Upper lobe of right lung (tissue), 1 donor: Measurements from ENCODE around the gene NFKBIE. TPM values are rescaled to one million over a fixed set of nuclear protein-coding genes. Genes with fewer than 3 reads are reported as not detected.

ENCODE experiments used
- ATAC-seq: fragments of 200-7000 bp; cut with Tn5 transposase; one replicate; pipeline ENCODE4 v1.9.1; 2020; ENCODE audit warnings: mild to moderate bottlenecking, moderate library complexity
- DNase-seq: peaks from one replicate; pipeline ENCODE4 v3.0.0-alpha.2; 2020
- H3K27ac ChIP-seq: fragments of 200-600 bp; one replicate; pipeline ENCODE4 v1.8.0; 2022
- H3K27me3 ChIP-seq: fragments of 200-600 bp; one replicate; pipeline ENCODE4 v1.8.0; 2022; ENCODE audit warnings: mild to moderate bottlenecking
- H3K36me3 ChIP-seq: fragments of 200-600 bp; one replicate; pipeline ENCODE4 v1.8.0; 2022
- H3K4me1 ChIP-seq: fragments of 200-600 bp; one replicate; pipeline ENCODE4 v1.8.0; 2022
- H3K4me3 ChIP-seq: fragments of 200-600 bp; one replicate; pipeline ENCODE4 v1.8.0; 2022; ENCODE audit warnings: mild to moderate bottlenecking
- H3K9me3 ChIP-seq: fragments of 200-600 bp; one replicate; pipeline ENCODE4 v1.8.0; 2022
- intact Hi-C: fragments of 100-400 bp; cut with DNase I; formaldehyde crosslinking; loops from one replicate; pipeline ENCODE4 v1.11.0; 2022
- total RNA-seq: library from RNA; stranded (reverse); fragmentation: NEBNext Ultra II Directional; extraction: Animal tissue kit (Norgen Biotek cat#: 25700); gene quantifications from one replicate; pipeline ENCODE4 v1.2.1, GENCODE V29; 2021
- TF ChIP-seq, protein P1 (sequence below): fragments of 200-600 bp; IDR thresholded peaks from one replicate; pipeline ENCODE4 v1.8.0; 2022; ENCODE audit warnings: antibody characterized with exemption
- donor health status: DM: no; HTN: yes; CAD: no; lungs with severe emphysema.

Gene NFKBIE
- total RNA-seq, 1 donor from 2014 or later: 7.1 TPM

DNA sequence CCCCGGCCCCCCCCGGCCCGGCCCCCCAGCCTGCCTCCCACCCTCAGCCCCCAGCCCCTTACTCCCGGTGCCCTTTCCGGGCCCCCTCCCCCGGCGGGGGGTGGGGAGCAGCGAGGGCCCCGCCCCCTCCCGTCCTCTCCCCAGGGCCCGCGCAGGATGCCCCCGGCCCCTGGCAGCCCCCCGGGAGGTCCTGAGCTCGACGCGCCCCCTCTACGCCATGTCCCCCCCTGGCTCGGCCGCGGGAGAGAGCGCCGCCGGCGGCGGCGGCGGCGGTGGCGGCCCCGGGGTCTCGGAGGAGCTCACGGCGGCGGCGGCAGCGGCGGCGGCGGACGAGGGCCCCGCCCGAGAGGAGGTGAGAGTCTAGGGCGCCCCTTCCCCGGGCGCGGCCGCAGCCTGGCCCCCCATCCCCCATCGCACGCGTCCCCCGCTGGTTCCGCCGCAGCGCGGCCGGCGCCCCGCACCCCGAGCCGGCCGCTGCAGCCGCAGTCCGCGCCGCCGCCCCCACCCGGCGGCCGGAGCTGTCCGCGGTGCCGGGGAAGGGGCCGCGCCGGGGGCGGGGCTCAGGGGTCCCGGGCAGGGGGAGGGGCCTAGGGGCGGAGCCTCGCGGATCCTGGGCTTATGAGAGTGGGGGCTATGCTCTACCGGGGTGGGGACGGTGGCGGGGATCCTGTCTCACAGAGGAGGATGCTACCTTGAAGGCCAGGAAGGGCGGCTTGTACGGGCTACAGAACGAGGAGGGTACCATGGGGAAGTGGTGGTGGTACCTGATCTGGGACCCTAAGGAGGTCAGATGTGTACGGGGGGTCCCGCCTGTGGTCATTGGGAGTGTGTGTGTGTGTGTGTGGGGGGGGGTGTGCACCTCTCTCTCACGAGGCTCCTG, 5.4 kb upstream of the NFKBIE start:
- Histone ChIP-seq H3K4me1 (no peaks in the 10 kb centered on the region), H3K27ac (no peak overlapping the region), H3K4me3 (no peak overlapping the region), H3K9me3 (no peaks in the 10 kb centered on the region), H3K36me3 (no peaks in the 10 kb centered on the region), H3K27me3 (peaks cover 43% of the 10 kb centered on the region)
- DNase-seq (no peak), ATAC-seq (no peak)
- intact Hi-C loops: no loop called here
- TF ChIP-seq, protein P1, sequence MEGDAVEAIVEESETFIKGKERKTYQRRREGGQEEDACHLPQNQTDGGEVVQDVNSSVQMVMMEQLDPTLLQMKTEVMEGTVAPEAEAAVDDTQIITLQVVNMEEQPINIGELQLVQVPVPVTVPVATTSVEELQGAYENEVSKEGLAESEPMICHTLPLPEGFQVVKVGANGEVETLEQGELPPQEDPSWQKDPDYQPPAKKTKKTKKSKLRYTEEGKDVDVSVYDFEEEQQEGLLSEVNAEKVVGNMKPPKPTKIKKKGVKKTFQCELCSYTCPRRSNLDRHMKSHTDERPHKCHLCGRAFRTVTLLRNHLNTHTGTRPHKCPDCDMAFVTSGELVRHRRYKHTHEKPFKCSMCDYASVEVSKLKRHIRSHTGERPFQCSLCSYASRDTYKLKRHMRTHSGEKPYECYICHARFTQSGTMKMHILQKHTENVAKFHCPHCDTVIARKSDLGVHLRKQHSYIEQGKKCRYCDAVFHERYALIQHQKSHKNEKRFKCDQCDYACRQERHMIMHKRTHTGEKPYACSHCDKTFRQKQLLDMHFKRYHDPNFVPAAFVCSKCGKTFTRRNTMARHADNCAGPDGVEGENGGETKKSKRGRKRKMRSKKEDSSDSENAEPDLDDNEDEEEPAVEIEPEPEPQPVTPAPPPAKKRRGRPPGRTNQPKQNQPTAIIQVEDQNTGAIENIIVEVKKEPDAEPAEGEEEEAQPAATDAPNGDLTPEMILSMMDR: no peak

DNA sequence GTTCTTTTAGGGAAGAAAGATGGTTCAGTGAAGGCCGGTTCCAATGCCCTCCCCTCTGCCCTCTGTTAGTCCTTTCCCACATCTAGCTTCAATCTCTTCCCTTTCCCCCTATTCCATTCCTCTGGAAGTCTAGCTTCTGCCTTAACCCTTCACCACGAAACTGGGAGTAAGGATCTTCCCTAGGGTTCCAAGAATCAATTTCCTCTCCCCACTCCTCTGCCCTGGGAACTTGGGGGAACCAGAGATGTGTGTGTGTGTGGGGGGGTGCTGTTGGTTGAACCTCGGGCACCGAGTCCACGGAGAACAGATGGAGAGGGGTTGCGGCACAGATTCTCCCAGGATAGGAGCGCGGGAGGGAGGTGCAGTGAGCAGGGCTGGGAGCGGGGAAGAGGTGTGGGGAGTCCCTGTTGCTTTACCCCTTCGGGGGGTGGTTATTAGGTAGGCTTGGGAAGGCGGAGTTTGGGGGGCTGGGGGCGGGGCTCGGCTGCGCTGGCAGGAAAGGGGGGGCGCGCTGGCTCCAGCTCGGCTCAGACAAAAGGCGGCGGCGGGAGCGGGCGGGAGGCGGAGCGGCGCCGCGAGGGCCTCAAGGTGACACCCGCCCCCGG, 4.7 kb upstream of the NFKBIE start, which contains the start of gene TMEM151B:
Gene TMEM151B (plus strand): TSS at position 530 of the 605 bp plus-strand sequence. CDS start 293 bp downstream, outside the sequence.
- Histone ChIP-seq H3K36me3 (no peaks in the 10 kb centered on the region), H3K4me1 (peaks cover under 1% of the 10 kb centered on the region), H3K27me3 (peaks cover 36% of the 10 kb centered on the region), H3K27ac (no peak within 1 kb of the TSS), H3K4me3 (no peak within 1 kb of the TSS), H3K9me3 (no peaks in the 10 kb centered on the region)
- DNase-seq (no peak), ATAC-seq (no peak)
- intact Hi-C loops: no loop called here
- TF ChIP-seq, protein P1: no peak

DNA sequence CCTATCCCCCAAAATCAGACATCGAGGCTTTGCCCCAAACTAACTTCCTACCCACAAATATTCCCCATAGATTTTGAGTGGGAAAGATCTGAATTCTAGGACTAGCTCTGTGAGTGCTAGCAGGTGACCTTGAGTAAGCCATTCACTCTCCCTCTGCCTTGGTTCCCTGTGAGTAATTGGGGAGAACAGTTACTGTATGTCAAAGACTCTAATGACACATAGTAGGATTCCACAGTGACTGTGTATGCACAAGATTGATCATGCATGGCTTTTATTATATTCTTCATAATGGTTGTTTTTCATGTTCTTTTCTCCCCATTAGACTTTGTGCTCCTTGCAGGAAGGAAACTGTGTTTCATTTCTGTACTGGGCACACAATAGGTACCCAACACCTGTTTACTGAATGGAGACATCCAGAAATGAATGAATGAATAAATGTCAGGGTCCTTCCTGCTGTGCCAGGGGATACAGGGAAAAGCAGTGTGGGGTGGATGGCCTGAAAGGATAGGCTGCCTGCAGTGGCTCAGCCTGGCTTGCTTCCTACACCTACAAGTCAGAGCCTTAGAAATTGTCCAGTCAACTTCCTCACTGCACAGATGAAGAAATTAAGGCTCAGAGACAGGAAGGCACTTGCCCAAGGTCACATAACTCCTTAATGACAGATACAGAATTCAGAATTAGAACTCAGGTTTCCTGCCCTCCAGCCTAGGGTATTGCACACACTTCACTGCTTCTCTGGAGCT, 4.0 kb upstream of the NFKBIE start:
- Histone ChIP-seq H3K4me1 (peaks cover 7% of the 10 kb centered on the region), H3K4me3 (no peak overlapping the region), H3K27ac (no peak overlapping the region), H3K36me3 (no peaks in the 10 kb centered on the region), H3K9me3 (no peaks in the 10 kb centered on the region), H3K27me3 (peaks cover 30% of the 10 kb centered on the region)
- TF ChIP-seq, protein P1: no peak
- DNase-seq: no peak
- intact Hi-C loops: no loop called here
- no peak for ATAC-seq

DNA sequence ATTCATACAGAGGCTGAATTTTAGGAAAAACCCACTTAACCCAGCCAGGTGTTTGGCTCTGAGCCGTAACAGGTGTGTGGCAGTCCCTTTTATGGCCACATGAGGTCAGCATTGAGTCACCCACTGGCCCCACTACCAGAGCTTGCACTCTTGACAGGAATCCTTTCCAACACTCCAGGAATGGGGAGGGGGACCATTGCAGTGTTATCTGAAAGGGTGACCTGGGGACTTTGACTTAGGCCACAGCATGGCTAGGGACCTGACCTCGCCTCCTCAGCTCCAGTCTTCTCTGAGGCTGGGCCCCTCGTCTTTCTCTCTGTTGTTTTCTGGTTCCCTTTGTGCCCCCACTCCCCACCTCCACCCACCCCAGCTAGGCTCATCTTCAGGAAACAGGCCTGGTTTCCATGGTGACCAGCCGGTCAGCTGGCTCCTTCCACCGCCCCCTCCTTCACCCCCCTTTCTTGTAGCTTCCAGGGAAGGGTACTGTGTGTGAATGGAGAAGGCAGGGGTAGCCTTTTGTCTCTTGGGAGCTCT, 2.8 kb upstream of the NFKBIE start:
- H3K27ac ChIP-seq: no peak overlapping the region
- peaks cover 19% of the 10 kb centered on the region for H3K4me1 ChIP-seq
- TF ChIP-seq, protein P1: peak; percentile 93
- peaks cover 25% of the 10 kb centered on the region for H3K27me3 ChIP-seq
- H3K4me3 ChIP-seq: no peak overlapping the region
- intact Hi-C loops: no loop called here
- peak; percentile 48 for ATAC-seq
- no peaks in the 10 kb centered on the region for H3K9me3 ChIP-seq
- no peaks in the 10 kb centered on the region for H3K36me3 ChIP-seq
- no peak for DNase-seq

DNA sequence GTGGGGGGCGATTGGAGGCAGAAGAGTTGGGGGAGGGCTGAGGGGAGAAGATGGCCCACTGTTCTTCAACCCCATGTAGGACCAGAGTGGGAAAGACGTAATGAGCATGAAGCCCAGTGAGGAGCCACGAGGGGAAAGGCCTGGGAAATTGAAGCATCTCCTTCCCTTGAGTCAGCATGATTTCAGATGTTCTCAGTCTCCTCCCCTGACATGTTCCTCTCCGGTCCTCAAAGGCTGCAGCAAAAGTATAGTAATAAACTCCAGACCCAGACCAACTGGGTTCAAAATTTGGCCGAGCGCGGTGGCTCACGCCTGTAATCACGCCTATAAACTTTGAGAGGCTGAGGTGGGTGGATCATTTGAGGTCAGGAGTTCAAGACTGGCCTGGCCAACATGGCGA, 1.9 kb upstream of the NFKBIE start:
- Histone ChIP-seq H3K4me1 (peaks cover 28% of the 10 kb centered on the region), H3K36me3 (no peaks in the 10 kb centered on the region), H3K4me3 (no peak overlapping the region), H3K27me3 (peaks cover 16% of the 10 kb centered on the region), H3K27ac (no peak overlapping the region), H3K9me3 (no peaks in the 10 kb centered on the region)
- DNase-seq (no peak), ATAC-seq (no peak)
- intact Hi-C loops: no loop called here
- TF ChIP-seq, protein P1: no peak
